Activated CD4-positive, alpha-beta T cell treated with anti-CD3 and anti-CD28 coated beads for 24 hours (primary cell): ENCODE measurements around the gene METTL23.
A peak's percentile ranks its signal among the peaks of the same experiment; 100 is the strongest.

Source experiments
- DNase-seq, 2 donors: peaks; one replicate each; pipeline ENCODE4 v3.0.0-alpha.2; 2020; ENCODE audit warnings: low read depth in 2 of 2

Gene METTL23

GRCh38 chr17:76757256-76757655 is 30.6 kb downstream of the METTL23 start:
- DNase-seq = no peak

GRCh38 chr17:76758570-76758969 is 31.9 kb downstream of the METTL23 start:
- no peak for DNase-seq

GRCh38 chr17:76772842-76773525 is 46.3 kb downstream of the METTL23 start:
- DNase-seq = peak in 1 of 2 donors; percentile 3

GRCh38 chr17:76775021-76775600 is 48.5 kb downstream of the METTL23 start:
- no peak for DNase-seq

DNA sequence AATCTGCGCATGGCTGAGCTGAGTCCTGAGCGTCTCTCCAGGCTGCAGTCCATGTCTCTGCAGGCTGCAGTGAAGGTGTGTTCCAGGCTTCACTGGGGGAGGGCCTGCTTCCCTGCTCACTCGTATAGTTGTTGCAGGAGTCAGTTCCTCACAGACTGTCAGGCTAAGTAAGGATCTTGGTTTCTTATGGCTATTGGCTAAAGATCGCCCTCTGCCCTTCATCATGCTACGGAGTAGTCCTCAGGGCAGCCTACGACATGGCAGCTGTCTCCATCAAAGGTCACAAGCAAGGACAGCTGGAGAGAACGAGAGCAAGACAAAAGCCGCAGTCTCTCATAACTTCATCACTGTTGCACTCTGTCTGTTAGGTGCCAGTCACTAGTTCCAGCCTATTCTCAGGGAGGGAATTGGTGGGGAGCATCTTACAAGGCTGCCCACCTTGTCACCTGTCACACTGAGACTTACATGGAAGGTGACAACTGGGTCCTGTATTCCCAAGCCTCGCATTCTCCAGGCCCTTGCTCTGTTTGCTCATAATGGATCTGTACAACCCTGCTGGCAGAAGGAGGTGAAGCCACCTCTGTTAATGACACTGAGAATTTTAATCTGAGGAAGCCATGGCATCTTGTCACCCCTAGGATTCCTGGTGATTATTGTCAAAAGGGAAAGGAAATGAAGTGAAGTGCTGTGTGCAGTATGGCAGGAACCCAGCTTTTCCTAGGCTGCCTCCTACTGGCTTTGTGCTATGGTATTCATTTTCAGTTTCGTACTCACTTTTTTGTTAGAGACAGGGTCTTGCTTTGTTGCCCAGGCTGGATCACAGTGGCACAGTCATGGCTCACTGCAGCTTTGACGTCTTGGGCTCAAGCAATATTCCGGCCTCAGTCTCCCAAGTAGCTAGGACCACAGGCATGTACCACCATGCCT is 54.7 kb downstream of the METTL23 start:
- no peak for DNase-seq

- DNase-seq = no peak
These were observed 56.5 kb downstream of the METTL23 start for GRCh38 chr17:76783146-76783545.
